HepG2 (cell line): ENCODE data around the gene PSENEN. TPM values are rescaled to one million over a fixed set of nuclear protein-coding genes. Genes with fewer than 3 reads are reported as not detected.
A peak's percentile ranks its signal among the peaks of the same experiment; 100 is the strongest.

Experiments used
- ARHGAP35 ChIP-seq: sonication (generic); formaldehyde crosslinking; IDR thresholded peaks from 2 replicates; pipeline ENCODE4 v1.9.0; 2022; ENCODE audit warnings: mild to moderate bottlenecking, inconsistent platforms, moderate library complexity, missing genetic modification reagents, borderline replicate concordance
- GLMP ChIP-seq: sonication (generic); formaldehyde crosslinking; IDR thresholded peaks from 2 replicates; pipeline ENCODE4 v1.9.0; 2021; ENCODE audit warnings: missing genetic modification reagents, mild to moderate bottlenecking, borderline replicate concordance
- NCOR1 ChIP-seq: fragments of 200-600 bp; sonication (generic); IDR thresholded peaks from 2 replicates; pipeline ENCODE4 v1.7.0; 2017; ENCODE audit warnings: antibody characterized with exemption, low read length, borderline replicate concordance
- NFATC3 ChIP-seq: sonication (generic); formaldehyde crosslinking; IDR thresholded peaks from 2 replicates; pipeline ENCODE4 v1.5.1; 2020; ENCODE audit warnings: mild to moderate bottlenecking, missing genetic modification reagents
- PAXIP1 ChIP-seq: sonication (generic); formaldehyde crosslinking; conservative IDR thresholded peaks from 2 replicates; pipeline ENCODE4 v1.4.0; 2020; ENCODE audit warnings: mild to moderate bottlenecking, missing genetic modification reagents, moderate library complexity
- SP4 ChIP-seq: sonication (generic); formaldehyde crosslinking; IDR thresholded peaks from 2 replicates; pipeline ENCODE4 v1.8.1; 2023; ENCODE audit warnings: mild to moderate bottlenecking, missing genetic modification reagents
- WIZ ChIP-seq: sonication (generic); formaldehyde crosslinking; IDR thresholded peaks from 2 replicates; pipeline ENCODE4 v1.5.1; 2020; ENCODE audit warnings: mild to moderate bottlenecking, missing genetic modification reagents
- ZNF318 ChIP-seq: sonication (generic); formaldehyde crosslinking; IDR thresholded peaks from 2 replicates; pipeline ENCODE4 v1.4.0; 2020; ENCODE audit warnings: mild to moderate bottlenecking, missing genetic modification reagents
- ZNF354B ChIP-seq: sonication (generic); formaldehyde crosslinking; IDR thresholded peaks from 2 replicates; pipeline ENCODE4 v1.8.0; 2022; ENCODE audit warnings: mild to moderate bottlenecking, missing genetic modification reagents
- ZNF766 ChIP-seq: sonication (generic); formaldehyde crosslinking; IDR thresholded peaks from 2 replicates; pipeline ENCODE4 v1.5.0; 2020; ENCODE audit warnings: missing genetic modification reagents, borderline replicate concordance
- polyA plus RNA-seq, 8 experiments: library from polyadenylated mRNA; depleted of rRNA in 3 of 8; stranded (reverse) in 7 of 8; unstranded in 1 of 8; fragments of >200 nt; fragmentation: Illumina TruSeq in 4 of 8; extraction: Trizol in 4 of 8; gene quantifications; 2 replicates each; pipeline versions ENCODE4 v1.2.1 to v1.2.3, GENCODE V29; 2011 to 2016; ENCODE audit warnings: low read depth in 4 of 8, missing spikeins in 1 of 8, mixed read lengths in 1 of 8; ENCODE audit not compliant: insufficient read depth in 1 of 8
- total RNA-seq, 5 experiments: library from RNA; depleted of rRNA; stranded (reverse); fragments of >200 nt; fragmentation: Illumina TruSeq; extraction: Trizol; gene quantifications; 2 replicates each; pipeline ENCODE4 v1.2.3, GENCODE V29; 2016; ENCODE audit warnings: low read depth in 1 of 5
- TF ChIP-seq, protein P1 (sequence below): sonication (generic); formaldehyde crosslinking; IDR thresholded peaks from 2 replicates; pipeline ENCODE4 v1.5.0; 2020; ENCODE audit warnings: mild to moderate bottlenecking, missing genetic modification reagents

Gene PSENEN
- total and polyA plus RNA-seq, 2 of the 13 experiments (the other 11 are each of a cell fraction or from before 2014, with no cell fraction given) = 16.9 to 34.2 TPM

DNA sequence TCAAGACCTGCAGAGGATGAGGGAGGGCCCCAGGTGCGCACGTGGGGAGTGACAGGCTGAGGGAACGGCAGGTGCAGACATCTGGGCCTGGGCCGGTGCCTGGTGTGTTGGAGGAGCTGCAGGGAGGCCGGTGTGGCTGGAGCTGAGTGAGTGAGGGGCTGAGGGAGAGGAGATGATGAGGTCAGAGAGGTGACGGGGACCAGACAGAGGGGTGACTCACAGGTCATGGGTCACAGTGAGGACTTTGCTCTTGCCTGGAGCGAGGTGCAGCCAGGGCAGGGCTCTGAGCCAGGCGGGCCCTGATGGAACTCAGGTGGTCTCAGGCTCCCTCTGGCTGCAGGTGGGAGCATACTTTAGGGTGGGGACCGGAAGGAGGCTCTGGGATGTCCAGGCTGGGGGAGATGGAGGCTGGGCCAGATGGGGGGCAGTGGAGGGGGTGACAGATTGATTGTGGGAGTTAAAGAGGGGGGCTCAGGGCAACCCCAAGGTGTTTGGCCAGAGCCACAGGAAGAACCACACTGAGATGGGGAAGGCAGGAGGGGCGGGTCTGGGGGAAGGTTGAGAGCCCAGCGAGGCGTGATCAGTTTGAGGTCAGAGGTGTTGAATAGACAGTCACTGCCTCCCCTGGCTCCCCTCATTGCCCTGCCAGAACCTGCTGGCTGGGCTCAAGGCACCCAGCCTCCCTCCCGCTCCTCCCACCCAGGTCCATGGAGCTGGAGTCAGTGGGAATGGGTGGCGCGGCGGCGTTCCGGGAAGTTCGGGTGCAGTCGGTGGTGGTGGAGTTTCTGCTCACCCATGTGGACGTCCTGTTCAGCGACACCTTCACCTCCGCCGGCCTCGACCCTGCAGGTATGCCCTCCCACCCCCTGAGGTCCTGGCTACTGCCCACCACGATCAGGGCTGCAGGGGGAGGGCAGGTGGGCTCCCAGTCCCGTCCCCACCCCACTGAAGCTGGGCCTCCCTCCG is 38.3 kb downstream of the PSENEN start (continued):
- TF ChIP-seq GLMP (CRISPR knock-in tag) = no peak
- TF ChIP-seq PAXIP1 = peak; percentile 38; the same call in 1 of the 2 replicates
- TF ChIP-seq SP4 (CRISPR knock-in tag) = no peak
- no peak for TF ChIP-seq ZNF318 (CRISPR knock-in tag)
- no peak for TF ChIP-seq NCOR1
- TF ChIP-seq ARHGAP35 (CRISPR knock-in tag) = no peak
- no peak for TF ChIP-seq ZNF766 (CRISPR knock-in tag)
- TF ChIP-seq, protein P1, sequence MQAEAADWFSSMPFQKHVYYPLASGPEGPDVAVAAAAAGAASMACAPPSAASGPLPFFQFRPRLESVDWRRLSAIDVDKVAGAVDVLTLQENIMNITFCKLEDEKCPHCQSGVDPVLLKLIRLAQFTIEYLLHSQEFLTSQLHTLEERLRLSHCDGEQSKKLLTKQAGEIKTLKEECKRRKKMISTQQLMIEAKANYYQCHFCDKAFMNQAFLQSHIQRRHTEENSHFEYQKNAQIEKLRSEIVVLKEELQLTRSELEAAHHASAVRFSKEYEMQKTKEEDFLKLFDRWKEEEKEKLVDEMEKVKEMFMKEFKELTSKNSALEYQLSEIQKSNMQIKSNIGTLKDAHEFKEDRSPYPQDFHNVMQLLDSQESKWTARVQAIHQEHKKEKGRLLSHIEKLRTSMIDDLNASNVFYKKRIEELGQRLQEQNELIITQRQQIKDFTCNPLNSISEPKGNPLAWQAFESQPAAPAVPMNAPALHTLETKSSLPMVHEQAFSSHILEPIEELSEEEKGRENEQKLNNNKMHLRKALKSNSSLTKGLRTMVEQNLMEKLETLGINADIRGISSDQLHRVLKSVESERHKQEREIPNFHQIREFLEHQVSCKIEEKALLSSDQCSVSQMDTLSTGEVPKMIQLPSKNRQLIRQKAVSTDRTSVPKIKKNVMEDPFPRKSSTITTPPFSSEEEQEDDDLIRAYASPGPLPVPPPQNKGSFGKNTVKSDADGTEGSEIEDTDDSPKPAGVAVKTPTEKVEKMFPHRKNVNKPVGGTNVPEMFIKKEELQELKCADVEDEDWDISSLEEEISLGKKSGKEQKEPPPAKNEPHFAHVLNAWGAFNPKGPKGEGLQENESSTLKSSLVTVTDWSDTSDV (CRISPR knock-in tag) = no peak
- TF ChIP-seq WIZ (CRISPR knock-in tag) = no peak
- TF ChIP-seq ZNF354B (CRISPR knock-in tag) = no peak
- no peak for TF ChIP-seq NFATC3
